GM21528 (cell line): ENCODE measurements around the gene RAI2.

ENCODE experiments used
- ATAC-seq: cut with Tn5 transposase; IDR thresholded peaks from one replicate; pipeline ENCODE4 v1.9.1; 2021; ENCODE audit warnings: mild to moderate bottlenecking, moderate library complexity; ENCODE audit not compliant: unreplicated experiment, low FRiP score

RAI2 gene

GRCh38 chrX:17860811-17861488 is at the start of gene RAI2:
Gene RAI2 (minus strand): TSS chrX:17861298. CDS start chrX:17802010, 59,288 bp downstream.
- ATAC-seq = no peak

GRCh38 chrX:17888421-17888820 is 27.3 kb upstream of the RAI2 start:
- ATAC-seq = no peak

- ATAC-seq = no peak
These were observed 21.6 kb upstream of the RAI2 start for GRCh38 chrX:17882680-17883079.

- no peak for ATAC-seq
These were observed 17.1 kb upstream of the RAI2 start for GRCh38 chrX:17878028-17878670.

GRCh38 chrX:17876135-17876534 is 15.0 kb upstream of the RAI2 start:
- ATAC-seq = no peak

- no peak for ATAC-seq
These were observed 8.5 kb upstream of the RAI2 start for GRCh38 chrX:17869580-17869979.

- ATAC-seq = no peak
These were observed 452 bp upstream of the RAI2 start for GRCh38 chrX:17861489-17862011.

GRCh38 chrX:17860179-17860780 is 818 bp downstream of the RAI2 start:
- no peak for ATAC-seq

- no peak for ATAC-seq
These were observed 1.4 kb downstream of the RAI2 start for GRCh38 chrX:17859609-17860178.

- no peak for ATAC-seq
These were observed 6.6 kb downstream of the RAI2 start for GRCh38 chrX:17854531-17854930.

GRCh38 chrX:17854069-17854468 is 7.0 kb downstream of the RAI2 start:
- no peak for ATAC-seq

- no peak for ATAC-seq
These were observed 9.2 kb downstream of the RAI2 start for GRCh38 chrX:17851874-17852273.

GRCh38 chrX:17848545-17849265 is 12.4 kb downstream of the RAI2 start:
- no peak for ATAC-seq

- no peak for ATAC-seq
These were observed 15.1 kb downstream of the RAI2 start for GRCh38 chrX:17846045-17846444.

- no peak for ATAC-seq
These were observed 16.9 kb downstream of the RAI2 start for GRCh38 chrX:17844236-17844635.

- no peak for ATAC-seq
These were observed 18.2 kb downstream of the RAI2 start for GRCh38 chrX:17842769-17843525.

GRCh38 chrX:17839269-17839668 is 21.8 kb downstream of the RAI2 start:
- no peak for ATAC-seq

- ATAC-seq = no peak
These were observed 24.3 kb downstream of the RAI2 start for GRCh38 chrX:17836830-17837229.

GRCh38 chrX:17833954-17834353 is 27.1 kb downstream of the RAI2 start:
- no peak for ATAC-seq

GRCh38 chrX:17831255-17831654 is 29.8 kb downstream of the RAI2 start:
- no peak for ATAC-seq
